GM23338 (cell line): ENCODE results near the gene MACO1. TPM values are rescaled to one million over a fixed set of nuclear protein-coding genes. Genes with fewer than 3 reads are reported as not detected.

Experiments
- ATAC-seq: fragments of 200-7000 bp; cut with Tn5 transposase; 3 replicates; pipeline ENCODE4 v1.9.1; 2020
- DNase-seq: peaks from one replicate; pipeline ENCODE4 v3.0.0-alpha.2; 2015; ENCODE audit warnings: low spot score
- H2AFZ ChIP-seq: fragments of 200-600 bp; sonication (generic); 2 replicates; pipeline ENCODE4 v1.8.0; 2016; ENCODE audit warnings: antibody characterized with exemption, mild to moderate bottlenecking, moderate library complexity
- H3F3A ChIP-seq: fragments of 200-600 bp; sonication (generic); replicated peaks from 2 replicates; pipeline ENCODE4 v1.8.0; 2017; ENCODE audit warnings: antibody characterized with exemption, mixed run types, low read depth
- H3K27ac ChIP-seq: fragments of 200-600 bp; sonication (generic); 2 replicates; pipeline ENCODE4 v1.6.1; 2016; ENCODE audit warnings: low read depth
- H3K27me3 ChIP-seq: fragments of 200-600 bp; sonication (generic); 2 replicates; pipeline ENCODE4 v1.8.0; 2016; ENCODE audit warnings: mild to moderate bottlenecking, mixed run types, moderate library complexity; ENCODE audit not compliant: insufficient read depth
- H3K36me3 ChIP-seq: fragments of 200-600 bp; sonication (generic); 2 replicates; pipeline ENCODE4 v1.8.0; 2016; ENCODE audit warnings: mild to moderate bottlenecking; ENCODE audit not compliant: insufficient read depth
- H3K4me1 ChIP-seq: fragments of 200-600 bp; sonication (generic); 2 replicates; pipeline ENCODE4 v1.8.0; 2016; ENCODE audit warnings: mild to moderate bottlenecking, moderate library complexity; ENCODE audit not compliant: insufficient read depth
- H3K4me2 ChIP-seq: fragments of 200-600 bp; sonication (generic); 2 replicates; pipeline ENCODE4 v1.7.1; 2017; ENCODE audit warnings: mixed run types
- H3K4me3 ChIP-seq: fragments of 200-600 bp; sonication (generic); 2 replicates; pipeline ENCODE4 v1.6.1; 2016; ENCODE audit warnings: mixed run types
- H3K79me2 ChIP-seq: fragments of 200-600 bp; sonication (generic); replicated peaks from 2 replicates; pipeline ENCODE4 v1.8.0; 2017; ENCODE audit warnings: mild to moderate bottlenecking; ENCODE audit not compliant: insufficient read depth
- H3K9me2 ChIP-seq: fragments of 200-600 bp; sonication (generic); 2 replicates; pipeline ENCODE4 v1.8.0; 2017; ENCODE audit not compliant: insufficient read depth
- H4K20me1 ChIP-seq: fragments of 200-600 bp; sonication (generic); replicated peaks from 2 replicates; pipeline ENCODE4 v1.8.0; 2017; ENCODE audit warnings: mild to moderate bottlenecking; ENCODE audit not compliant: insufficient read depth
- H3K27ac Mint-ChIP-seq: 2 replicates; pipeline ENCODE4 v1.8.0; 2020; ENCODE audit warnings: inconsistent platforms, mild to moderate bottlenecking, moderate library complexity, mixed read lengths
- H3K27me3 Mint-ChIP-seq: 3 replicates; pipeline ENCODE4 v1.8.0; 2022; ENCODE audit warnings: low read depth, mild to moderate bottlenecking, moderate library complexity, mixed read lengths, inconsistent platforms; ENCODE audit not compliant: insufficient read depth, poor library complexity
- H3K36me3 Mint-ChIP-seq: 3 replicates; pipeline ENCODE4 v1.8.0; 2021; ENCODE audit warnings: low read depth, mild to moderate bottlenecking, inconsistent platforms, moderate library complexity, mixed read lengths
- H3K4me1 Mint-ChIP-seq: 3 replicates; pipeline ENCODE4 v1.8.0; 2020; ENCODE audit warnings: mild to moderate bottlenecking, inconsistent platforms, mixed read lengths
- H3K4me3 Mint-ChIP-seq: 3 replicates; pipeline ENCODE4 v1.8.0; 2021; ENCODE audit warnings: moderate library complexity, mild to moderate bottlenecking, inconsistent platforms, mixed read lengths
- H3K9me3 Mint-ChIP-seq: 3 replicates; pipeline ENCODE4 v1.8.0; 2020; ENCODE audit warnings: moderate library complexity, mild to moderate bottlenecking, inconsistent platforms, mixed read lengths
- EZH2 ChIP-seq: fragments of 200-600 bp; sonication (generic); IDR thresholded peaks from one replicate; pipeline ENCODE4 v1.8.0; 2017; ENCODE audit warnings: antibody characterized with exemption, mild to moderate bottlenecking, low read depth; ENCODE audit not compliant: unreplicated experiment
- JUNB ChIP-seq: IDR thresholded peaks from one replicate; pipeline ENCODE4 v1.6.1; 2016; ENCODE audit warnings: antibody characterized with exemption; ENCODE audit not compliant: unreplicated experiment
- NANOG ChIP-seq: IDR thresholded peaks from 2 replicates; pipeline ENCODE4 v1.6.1; 2016; ENCODE audit warnings: antibody characterized with exemption, borderline replicate concordance
- POLR2AphosphoS5 ChIP-seq: IDR thresholded peaks from 2 replicates; pipeline ENCODE4 v1.6.1; 2016; ENCODE audit warnings: antibody characterized with exemption, low read depth
- polyA plus RNA-seq: library from polyadenylated mRNA; unstranded; fragments of >200 nt; fragmentation: Nextera tagmentation; extraction: Ambion mirVana; gene quantifications from 2 replicates; pipeline ENCODE4 v1.2.1, GENCODE V29; 2016
- total RNA-seq: library from RNA; depleted of rRNA; stranded (reverse); fragments of >200 nt; shearing (Covaris generic); gene quantifications from 2 replicates; pipeline ENCODE4 v1.2.3, GENCODE V29; 2014
- TF ChIP-seq, protein P1 (sequence below): fragments of 250-450 bp; sonication (Bioruptor Pico); IDR thresholded peaks from 2 replicates; pipeline ENCODE4 v1.5.0; 2020; ENCODE audit warnings: mild to moderate bottlenecking, moderate library complexity
- TF ChIP-seq, protein P2 (sequence below): IDR thresholded peaks from 2 replicates; pipeline ENCODE4 v1.6.1; 2016; ENCODE audit warnings: antibody characterized with exemption

MACO1 gene
- total and polyA plus RNA-seq, 2 experiments from 2014 or later, result 9.8 to 10.6 TPM

DNA sequence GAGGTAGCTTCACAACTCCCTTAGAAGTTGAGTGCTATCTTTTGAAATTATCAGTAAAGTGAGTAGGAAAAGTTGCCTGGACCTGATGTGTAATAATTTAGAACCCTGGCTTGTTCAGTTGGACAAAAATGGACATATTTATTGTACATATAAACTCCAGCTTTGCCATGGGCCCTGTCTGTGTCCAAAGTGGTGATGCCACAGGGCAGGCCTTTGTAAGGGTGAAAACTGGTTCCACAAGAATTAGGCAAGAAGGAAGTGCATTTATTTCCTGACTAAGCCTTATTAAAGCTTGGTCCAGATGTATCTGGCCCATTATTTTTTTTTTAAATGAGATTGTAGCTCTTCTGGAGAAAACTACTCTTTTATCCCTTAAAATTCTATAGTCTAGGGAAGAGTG, 47.9 kb downstream of the MACO1 start:
- H3K27ac ChIP-seq, result no peak overlapping the region
- TF ChIP-seq, protein P1, sequence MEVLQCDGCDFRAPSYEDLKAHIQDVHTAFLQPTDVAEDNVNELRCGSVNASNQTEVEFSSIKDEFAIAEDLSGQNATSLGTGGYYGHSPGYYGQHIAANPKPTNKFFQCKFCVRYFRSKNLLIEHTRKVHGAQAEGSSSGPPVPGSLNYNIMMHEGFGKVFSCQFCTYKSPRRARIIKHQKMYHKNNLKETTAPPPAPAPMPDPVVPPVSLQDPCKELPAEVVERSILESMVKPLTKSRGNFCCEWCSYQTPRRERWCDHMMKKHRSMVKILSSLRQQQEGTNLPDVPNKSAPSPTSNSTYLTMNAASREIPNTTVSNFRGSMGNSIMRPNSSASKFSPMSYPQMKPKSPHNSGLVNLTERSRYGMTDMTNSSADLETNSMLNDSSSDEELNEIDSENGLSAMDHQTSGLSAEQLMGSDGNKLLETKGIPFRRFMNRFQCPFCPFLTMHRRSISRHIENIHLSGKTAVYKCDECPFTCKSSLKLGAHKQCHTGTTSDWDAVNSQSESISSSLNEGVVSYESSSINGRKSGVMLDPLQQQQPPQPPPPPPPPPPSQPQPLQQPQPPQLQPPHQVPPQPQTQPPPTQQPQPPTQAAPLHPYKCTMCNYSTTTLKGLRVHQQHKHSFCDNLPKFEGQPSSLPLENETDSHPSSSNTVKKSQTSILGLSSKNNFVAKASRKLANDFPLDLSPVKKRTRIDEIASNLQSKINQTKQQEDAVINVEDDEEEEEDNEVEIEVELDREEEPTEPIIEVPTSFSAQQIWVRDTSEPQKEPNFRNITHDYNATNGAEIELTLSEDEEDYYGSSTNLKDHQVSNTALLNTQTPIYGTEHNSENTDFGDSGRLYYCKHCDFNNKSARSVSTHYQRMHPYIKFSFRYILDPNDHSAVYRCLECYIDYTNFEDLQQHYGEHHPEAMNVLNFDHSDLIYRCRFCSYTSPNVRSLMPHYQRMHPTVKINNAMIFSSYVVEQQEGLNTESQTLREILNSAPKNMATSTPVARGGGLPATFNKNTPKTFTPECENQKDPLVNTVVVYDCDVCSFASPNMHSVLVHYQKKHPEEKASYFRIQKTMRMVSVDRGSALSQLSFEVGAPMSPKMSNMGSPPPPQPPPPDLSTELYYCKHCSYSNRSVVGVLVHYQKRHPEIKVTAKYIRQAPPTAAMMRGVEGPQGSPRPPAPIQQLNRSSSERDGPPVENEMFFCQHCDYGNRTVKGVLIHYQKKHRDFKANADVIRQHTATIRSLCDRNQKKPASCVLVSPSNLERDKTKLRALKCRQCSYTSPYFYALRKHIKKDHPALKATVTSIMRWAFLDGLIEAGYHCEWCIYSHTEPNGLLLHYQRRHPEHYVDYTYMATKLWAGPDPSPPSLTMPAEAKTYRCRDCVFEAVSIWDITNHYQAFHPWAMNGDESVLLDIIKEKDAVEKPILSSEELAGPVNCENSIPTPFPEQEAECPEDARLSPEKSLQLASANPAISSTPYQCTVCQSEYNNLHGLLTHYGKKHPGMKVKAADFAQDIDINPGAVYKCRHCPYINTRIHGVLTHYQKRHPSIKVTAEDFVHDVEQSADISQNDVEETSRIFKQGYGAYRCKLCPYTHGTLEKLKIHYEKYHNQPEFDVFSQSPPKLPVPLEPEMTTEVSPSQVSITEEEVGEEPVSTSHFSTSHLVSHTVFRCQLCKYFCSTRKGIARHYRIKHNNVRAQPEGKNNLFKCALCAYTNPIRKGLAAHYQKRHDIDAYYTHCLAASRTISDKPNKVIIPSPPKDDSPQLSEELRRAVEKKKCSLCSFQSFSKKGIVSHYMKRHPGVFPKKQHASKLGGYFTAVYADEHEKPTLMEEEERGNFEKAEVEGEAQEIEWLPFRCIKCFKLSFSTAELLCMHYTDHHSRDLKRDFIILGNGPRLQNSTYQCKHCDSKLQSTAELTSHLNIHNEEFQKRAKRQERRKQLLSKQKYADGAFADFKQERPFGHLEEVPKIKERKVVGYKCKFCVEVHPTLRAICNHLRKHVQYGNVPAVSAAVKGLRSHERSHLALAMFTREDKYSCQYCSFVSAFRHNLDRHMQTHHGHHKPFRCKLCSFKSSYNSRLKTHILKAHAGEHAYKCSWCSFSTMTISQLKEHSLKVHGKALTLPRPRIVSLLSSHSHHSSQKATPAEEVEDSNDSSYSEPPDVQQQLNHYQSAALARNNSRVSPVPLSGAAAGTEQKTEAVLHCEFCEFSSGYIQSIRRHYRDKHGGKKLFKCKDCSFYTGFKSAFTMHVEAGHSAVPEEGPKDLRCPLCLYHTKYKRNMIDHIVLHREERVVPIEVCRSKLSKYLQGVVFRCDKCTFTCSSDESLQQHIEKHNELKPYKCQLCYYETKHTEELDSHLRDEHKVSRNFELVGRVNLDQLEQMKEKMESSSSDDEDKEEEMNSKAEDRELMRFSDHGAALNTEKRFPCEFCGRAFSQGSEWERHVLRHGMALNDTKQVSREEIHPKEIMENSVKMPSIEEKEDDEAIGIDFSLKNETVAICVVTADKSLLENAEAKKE (CRISPR knock-in tag), result no peak
- no peak for TF ChIP-seq JUNB
- TF ChIP-seq EZH2, result no peak
- TF ChIP-seq, protein P2, sequence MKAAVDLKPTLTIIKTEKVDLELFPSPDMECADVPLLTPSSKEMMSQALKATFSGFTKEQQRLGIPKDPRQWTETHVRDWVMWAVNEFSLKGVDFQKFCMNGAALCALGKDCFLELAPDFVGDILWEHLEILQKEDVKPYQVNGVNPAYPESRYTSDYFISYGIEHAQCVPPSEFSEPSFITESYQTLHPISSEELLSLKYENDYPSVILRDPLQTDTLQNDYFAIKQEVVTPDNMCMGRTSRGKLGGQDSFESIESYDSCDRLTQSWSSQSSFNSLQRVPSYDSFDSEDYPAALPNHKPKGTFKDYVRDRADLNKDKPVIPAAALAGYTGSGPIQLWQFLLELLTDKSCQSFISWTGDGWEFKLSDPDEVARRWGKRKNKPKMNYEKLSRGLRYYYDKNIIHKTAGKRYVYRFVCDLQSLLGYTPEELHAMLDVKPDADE, result no peak
- DNase-seq (no peak), ATAC-seq (no peak)
- no peak overlapping the region for H3K4me2 ChIP-seq
- H3K4me3 ChIP-seq, result no peak overlapping the region
- 0 out of 2 replicates have a peak, but pooled peaks cover 7% of the 10 kb centered on the region for H3K4me1 ChIP-seq
- H3K4me1 Mint-ChIP-seq, result peaks cover 6% of the 10 kb centered on the region
- no peak overlapping the region for H3K27ac Mint-ChIP-seq
- no peaks in the 10 kb centered on the region for H3K9me3 Mint-ChIP-seq
- peaks cover 2% of the 10 kb centered on the region for H3K27me3 Mint-ChIP-seq
- no peaks in the 10 kb centered on the region for H3K36me3 Mint-ChIP-seq
- H3K36me3 ChIP-seq, result no peaks in the 10 kb centered on the region
- H3K27me3 ChIP-seq, result no peaks in the 10 kb centered on the region
- no peak overlapping the region for H3K4me3 Mint-ChIP-seq
- no peak overlapping the region for H2AFZ ChIP-seq
- H4K20me1 ChIP-seq, result 0 out of 2 replicates have a peak, but pooled peaks cover 4% of the 10 kb centered on the region
- no peaks in the 10 kb centered on the region for H3F3A ChIP-seq
- H3K9me2 ChIP-seq, result no peaks in the 10 kb centered on the region
- H3K79me2 ChIP-seq, result 0 out of 2 replicates have a peak, but pooled peaks cover 6% of the 10 kb centered on the region

DNA sequence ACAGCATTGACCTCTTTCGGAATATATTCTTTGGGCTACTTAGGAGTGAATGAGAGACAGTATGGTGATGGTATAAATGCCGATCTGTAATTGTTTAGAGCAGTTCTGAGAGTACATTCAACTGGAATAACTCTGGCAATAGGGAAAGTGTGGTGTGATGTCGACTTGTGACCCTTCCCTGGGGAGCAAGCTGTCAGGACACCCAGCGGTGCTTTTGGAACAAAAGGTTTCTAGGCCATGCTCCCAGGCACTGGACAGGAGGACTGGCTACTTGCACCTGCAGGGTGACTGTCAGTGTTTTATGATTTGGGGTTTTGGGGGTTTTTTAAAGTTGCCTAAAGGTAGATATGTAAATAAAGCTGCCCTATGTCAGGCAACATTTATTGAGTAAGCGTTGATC, 50.9 kb downstream of the MACO1 start:
- no peaks in the 10 kb centered on the region for H3K9me3 Mint-ChIP-seq
- H3K36me3 Mint-ChIP-seq, result no peaks in the 10 kb centered on the region
- Histone ChIP-seq H3K79me2 (0 out of 2 replicates have a peak, but pooled peaks cover 6% of the 10 kb centered on the region), H3K4me3 (no peak overlapping the region), H3K27me3 (no peaks in the 10 kb centered on the region), H3K27ac (no peak overlapping the region), H3K9me2 (no peaks in the 10 kb centered on the region), H2AFZ (no peak overlapping the region), H4K20me1 (no peaks in the 10 kb centered on the region), H3K4me1 (peaks cover 28% of the 10 kb centered on the region), H3K36me3 (no peaks in the 10 kb centered on the region), H3K4me2 (no peak overlapping the region), H3F3A (no peaks in the 10 kb centered on the region)
- ATAC-seq, result no peak
- no peak overlapping the region for H3K4me3 Mint-ChIP-seq
- peaks cover 22% of the 10 kb centered on the region for H3K4me1 Mint-ChIP-seq
- DNase-seq, result no peak
- H3K27ac Mint-ChIP-seq, result no peak overlapping the region
- H3K27me3 Mint-ChIP-seq, result peaks cover 2% of the 10 kb centered on the region
- TF ChIP-seq, protein P1 (CRISPR knock-in tag), result no peak
- TF ChIP-seq NANOG, result no peak
- TF ChIP-seq POLR2AphosphoS5, result no peak
